CD1c-positive myeloid dendritic cell (primary cell): Measurements from ENCODE around the gene TXNL4B.

Source experiments
- DNase-seq: peaks from one replicate; pipeline ENCODE4 v3.0.0-alpha.2; 2016; ENCODE audit errors: extremely low spot score

Gene TXNL4B

GRCh38 chr16:72093448-72094265 is at the start of gene TXNL4B, which contains the start of gene DHX38:
Gene TXNL4B (minus strand): TSS chr16:72093620. CDS start chr16:72090749, 2,871 bp downstream.
Gene DHX38 (plus strand): TSS chr16:72093847. CDS start chr16:72096158, 2,311 bp downstream.
- DNase-seq = peak; percentile 98

GRCh38 chr16:72142476-72142875 is 49.1 kb upstream of the TXNL4B start:
- no peak for DNase-seq

- no peak for DNase-seq
Observed at GRCh38 chr16:72139908-72140307, 46.5 kb upstream of the TXNL4B start.

GRCh38 chr16:72138064-72138572 is 44.7 kb upstream of the TXNL4B start:
- no peak for DNase-seq

GRCh38 chr16:72137380-72138063 is 44.1 kb upstream of the TXNL4B start:
- no peak for DNase-seq

- DNase-seq = no peak
Observed at GRCh38 chr16:72134507-72134906, 41.1 kb upstream of the TXNL4B start.

GRCh38 chr16:72132726-72133125 is 39.3 kb upstream of the TXNL4B start:
- peak; percentile 44 for DNase-seq

- DNase-seq = peak; percentile 96
Observed at GRCh38 chr16:72131036-72131435, 37.6 kb upstream of the TXNL4B start.

GRCh38 chr16:72129976-72130656 is 36.7 kb upstream of the TXNL4B start:
- peak; percentile 64 for DNase-seq

GRCh38 chr16:72128701-72129100 is 35.3 kb upstream of the TXNL4B start:
- DNase-seq = no peak

- DNase-seq = peak; percentile 62
Observed at GRCh38 chr16:72126429-72126765, 33.0 kb upstream of the TXNL4B start.

- DNase-seq = peak; percentile 76
Observed at GRCh38 chr16:72125635-72126428, 32.4 kb upstream of the TXNL4B start.

- DNase-seq = peak; percentile 78
Observed at GRCh38 chr16:72124761-72125634, 31.6 kb upstream of the TXNL4B start.

- no peak for DNase-seq
Observed at GRCh38 chr16:72124148-72124547, 30.7 kb upstream of the TXNL4B start.

GRCh38 chr16:72123426-72123825 is 30.0 kb upstream of the TXNL4B start:
- no peak for DNase-seq

- DNase-seq = no peak
Observed at GRCh38 chr16:72122916-72123315, 29.5 kb upstream of the TXNL4B start.

GRCh38 chr16:72122308-72122707 is 28.9 kb upstream of the TXNL4B start:
- DNase-seq = no peak

GRCh38 chr16:72120026-72120425 is 26.6 kb upstream of the TXNL4B start:
- DNase-seq = no peak

- DNase-seq = no peak
Observed at GRCh38 chr16:72113616-72113945, 20.2 kb upstream of the TXNL4B start.

GRCh38 chr16:72112906-72113615 is 19.6 kb upstream of the TXNL4B start:
- DNase-seq = no peak
